ENCODE data around the gene PRLH. TPM values are rescaled to one million over a fixed set of nuclear protein-coding genes. Genes with fewer than 3 reads are reported as not detected.
A peak's percentile ranks its signal among the peaks of the same experiment; 100 is the strongest.

PRLH gene
- total and polyA plus RNA-seq, 5 donors from 2014 or later, result not detected

GRCh38 chr2:237558961-237559641 lies 7.3 kb upstream of the PRLH start:
- Histone ChIP-seq H3K36me3 (ENCODE audit: control insufficient read depth, insufficient read depth, low read length) (no peaks in the 10 kb centered on the region), H3K27me3 (ENCODE audit: control insufficient read depth, insufficient read depth, low read length) (peaks cover 6% of the 10 kb centered on the region), H3K27ac (ENCODE audit: insufficient read depth, low read length, poor library complexity, severe bottlenecking) (no peak overlapping the region), H3K4me3 (ENCODE audit: low read depth, low read length) (no peak overlapping the region), H3K4me1 (ENCODE audit: control insufficient read depth, insufficient read depth, low read length, poor library complexity, severe bottlenecking) (no peaks in the 10 kb centered on the region), H3K9me3 (ENCODE audit: control insufficient read depth in 2 of 2, low read length in 2 of 2) (peaks cover 7 to 12% of the 10 kb centered on the region in 2 experiments)
- peaks cover 0 to 10% (median 4%) of the 10 kb centered on the region in 4 donors for H3K4me1 Mint-ChIP-seq
- DNase-seq, result no peak
- H3K4me3 Mint-ChIP-seq, result no peak overlapping the region
- no peak overlapping the region for H3K27ac Mint-ChIP-seq
- H3K9me3 Mint-ChIP-seq, result peaks cover 0 to 11% (median 5%) of the 10 kb centered on the region in 7 donors
- H3K27me3 Mint-ChIP-seq, result peaks cover 28% of the 10 kb centered on the region
- no peak for ATAC-seq (ENCODE audit: low read depth in 2 of 2)
- peaks cover 4% of the 10 kb centered on the region for H3K36me3 Mint-ChIP-seq

- Histone ChIP-seq H3K27me3 (ENCODE audit: control insufficient read depth, insufficient read depth, low read length) (peaks cover 3% of the 10 kb centered on the region), H3K36me3 (ENCODE audit: control insufficient read depth, insufficient read depth, low read length) (no peaks in the 10 kb centered on the region), H3K4me1 (ENCODE audit: control insufficient read depth, insufficient read depth, low read length, poor library complexity, severe bottlenecking) (no peaks in the 10 kb centered on the region), H3K9me3 (ENCODE audit: control insufficient read depth in 2 of 2, low read length in 2 of 2) (peaks cover 0 to 3% of the 10 kb centered on the region in 2 experiments), H3K4me3 (ENCODE audit: low read depth, low read length) (no peak overlapping the region), H3K27ac (ENCODE audit: insufficient read depth, low read length, poor library complexity, severe bottlenecking) (no peak overlapping the region)
- Mint-ChIP-seq H3K27ac (no peak overlapping the region), H3K36me3 (peaks cover under 1% of the 10 kb centered on the region), H3K27me3 (peaks cover 23% of the 10 kb centered on the region), H3K4me3 (no peak overlapping the region), H3K4me1 (peaks cover 0 to 9% (median 4%) of the 10 kb centered on the region in 4 donors), H3K9me3 (peaks cover 0 to 5% (median under 1%) of the 10 kb centered on the region in 7 donors)
- no peak for ATAC-seq (ENCODE audit: low read depth in 2 of 2)
- DNase-seq, result no peak
Observed at GRCh38 chr2:237561221-237561620, 5.2 kb upstream of the PRLH start.

- DNase-seq, result no peak
- Histone ChIP-seq H3K27ac (ENCODE audit: insufficient read depth, low read length, poor library complexity, severe bottlenecking) (no peak overlapping the region), H3K36me3 (ENCODE audit: control insufficient read depth, insufficient read depth, low read length) (no peaks in the 10 kb centered on the region), H3K9me3 (ENCODE audit: control insufficient read depth in 2 of 2, low read length in 2 of 2) (no peaks in the 10 kb centered on the region), H3K4me3 (ENCODE audit: low read depth, low read length) (no peak overlapping the region), H3K27me3 (ENCODE audit: control insufficient read depth, insufficient read depth, low read length) (no peaks in the 10 kb centered on the region), H3K4me1 (ENCODE audit: control insufficient read depth, insufficient read depth, low read length, poor library complexity, severe bottlenecking) (no peaks in the 10 kb centered on the region)
- Mint-ChIP-seq H3K4me1 (no peaks in the 10 kb centered on the region), H3K4me3 (no peak overlapping the region), H3K27me3 (peaks cover 5% of the 10 kb centered on the region), H3K27ac (no peak overlapping the region), H3K36me3 (no peaks in the 10 kb centered on the region), H3K9me3 (peaks cover 0 to 3% (median 0%) of the 10 kb centered on the region in 7 donors)
- ATAC-seq (ENCODE audit: low read depth in 2 of 2), result no peak
Observed at GRCh38 chr2:237563816-237564215, 2.6 kb upstream of the PRLH start.

- H3K9me3 Mint-ChIP-seq, result peaks cover 0 to 3% (median 0%) of the 10 kb centered on the region in 7 donors
- no peak for DNase-seq
Observed at GRCh38 chr2:237564526-237565131, 1.7 kb upstream of the PRLH start.

GRCh38 chr2:237565974-237566373 lies 400 bp upstream of the PRLH start:
- Histone ChIP-seq H3K27me3 (ENCODE audit: control insufficient read depth, insufficient read depth, low read length) (no peaks in the 10 kb centered on the region), H3K9me3 (ENCODE audit: control insufficient read depth in 2 of 2, low read length in 2 of 2) (no peaks in the 10 kb centered on the region), H3K27ac (ENCODE audit: insufficient read depth, low read length, poor library complexity, severe bottlenecking) (no peak overlapping the region), H3K36me3 (ENCODE audit: control insufficient read depth, insufficient read depth, low read length) (no peaks in the 10 kb centered on the region), H3K4me1 (ENCODE audit: control insufficient read depth, insufficient read depth, low read length, poor library complexity, severe bottlenecking) (no peaks in the 10 kb centered on the region), H3K4me3 (ENCODE audit: low read depth, low read length) (no peak overlapping the region)
- H3K27me3 Mint-ChIP-seq, result no peaks in the 10 kb centered on the region
- no peaks in the 10 kb centered on the region for H3K9me3 Mint-ChIP-seq
- no peaks in the 10 kb centered on the region for H3K36me3 Mint-ChIP-seq
- H3K4me1 Mint-ChIP-seq, result no peaks in the 10 kb centered on the region
- no peak overlapping the region for H3K27ac Mint-ChIP-seq
- ATAC-seq (ENCODE audit: low read depth in 2 of 2) (no peak), DNase-seq (no peak)
- no peak overlapping the region for H3K4me3 Mint-ChIP-seq

More at GRCh38 chr2:237564526-237565131, 1.7 kb upstream of the PRLH start:
- H3K4me3 ChIP-seq (ENCODE audit: low read depth, low read length), result no peak overlapping the region
- Mint-ChIP-seq H3K36me3 (no peaks in the 10 kb centered on the region), H3K27me3 (no peaks in the 10 kb centered on the region), H3K4me3 (no peak overlapping the region), H3K4me1 (no peaks in the 10 kb centered on the region), H3K27ac (no peak overlapping the region)
- no peaks in the 10 kb centered on the region for H3K27me3 ChIP-seq (ENCODE audit: control insufficient read depth, insufficient read depth, low read length)
- H3K4me1 ChIP-seq (ENCODE audit: control insufficient read depth, insufficient read depth, low read length, poor library complexity, severe bottlenecking), result no peaks in the 10 kb centered on the region
- H3K36me3 ChIP-seq (ENCODE audit: control insufficient read depth, insufficient read depth, low read length), result no peaks in the 10 kb centered on the region
- H3K27ac ChIP-seq (ENCODE audit: insufficient read depth, low read length, poor library complexity, severe bottlenecking), result no peak overlapping the region
- ATAC-seq (ENCODE audit: low read depth in 2 of 2), result no peak
- H3K9me3 ChIP-seq (ENCODE audit: control insufficient read depth in 2 of 2, low read length in 2 of 2), result no peaks in the 10 kb centered on the region

- H3K9me3 ChIP-seq (ENCODE audit: control insufficient read depth in 2 of 2, low read length in 2 of 2), result no peaks in the 10 kb centered on the region
- Mint-ChIP-seq H3K27me3 (no peaks in the 10 kb centered on the region), H3K4me1 (peaks cover 0 to 6% (median 2%) of the 10 kb centered on the region in 4 donors), H3K9me3 (no peaks in the 10 kb centered on the region), H3K4me3 (no peak overlapping the region), H3K36me3 (no peaks in the 10 kb centered on the region), H3K27ac (peak overlapping the region in 1 of 3 donors; percentile 24)
- no peak for ATAC-seq (ENCODE audit: low read depth in 2 of 2)
- H3K27ac ChIP-seq (ENCODE audit: insufficient read depth, low read length, poor library complexity, severe bottlenecking), result no peak overlapping the region
- H3K36me3 ChIP-seq (ENCODE audit: control insufficient read depth, insufficient read depth, low read length), result no peaks in the 10 kb centered on the region
- no peak for DNase-seq
- H3K4me1 ChIP-seq (ENCODE audit: control insufficient read depth, insufficient read depth, low read length, poor library complexity, severe bottlenecking), result peaks cover 5% of the 10 kb centered on the region
- no peaks in the 10 kb centered on the region for H3K27me3 ChIP-seq (ENCODE audit: control insufficient read depth, insufficient read depth, low read length)
- no peak overlapping the region for H3K4me3 ChIP-seq (ENCODE audit: low read depth, low read length)
Observed at GRCh38 chr2:237567276-237568029, 1.1 kb downstream of the PRLH start.

GRCh38 chr2:237568121-237568660 lies 1.8 kb downstream of the PRLH start:
- Histone ChIP-seq H3K27me3 (ENCODE audit: control insufficient read depth, insufficient read depth, low read length) (no peaks in the 10 kb centered on the region), H3K4me1 (ENCODE audit: control insufficient read depth, insufficient read depth, low read length, poor library complexity, severe bottlenecking) (peaks cover 5% of the 10 kb centered on the region), H3K9me3 (ENCODE audit: control insufficient read depth in 2 of 2, low read length in 2 of 2) (no peaks in the 10 kb centered on the region), H3K27ac (ENCODE audit: insufficient read depth, low read length, poor library complexity, severe bottlenecking) (no peak overlapping the region), H3K4me3 (ENCODE audit: low read depth, low read length) (no peak overlapping the region), H3K36me3 (ENCODE audit: control insufficient read depth, insufficient read depth, low read length) (no peaks in the 10 kb centered on the region)
- Mint-ChIP-seq H3K4me1 (peaks cover 0 to 6% (median 2%) of the 10 kb centered on the region in 4 donors), H3K36me3 (no peaks in the 10 kb centered on the region), H3K4me3 (no peak overlapping the region), H3K27me3 (no peaks in the 10 kb centered on the region), H3K9me3 (no peaks in the 10 kb centered on the region), H3K27ac (no peak overlapping the region)
- ATAC-seq (ENCODE audit: low read depth in 2 of 2) (no peak), DNase-seq (no peak)

Data from CD4-positive, CD25-positive, alpha-beta regulatory T cell (primary cell).